GM23248 (cell line): ENCODE data around the gene GTF3A.

Experiments
- EZH2 ChIP-seq: fragments of 200-600 bp; sonication (generic); IDR thresholded peaks from 2 replicates; pipeline ENCODE4 v1.6.1; 2018; ENCODE audit warnings: antibody characterized with exemption, mild to moderate bottlenecking; ENCODE audit not compliant: insufficient read depth, poor library complexity, severe bottlenecking
- EZH2phosphoT487 ChIP-seq: fragments of 200-600 bp; sonication (generic); IDR thresholded peaks from 2 replicates; pipeline ENCODE4 v1.6.1; 2018; ENCODE audit warnings: antibody characterized with exemption, moderate library complexity, mild to moderate bottlenecking, low read depth; ENCODE audit not compliant: insufficient read depth

- TF ChIP-seq EZH2 (no peak), EZH2phosphoT487 (no peak)
Observed at GRCh38 chr13:27383104-27383921, 41.1 kb upstream of the GTF3A start.
